AG04450 (cell line): ENCODE results near the gene BMPER. TPM values are rescaled to one million over a fixed set of nuclear protein-coding genes. Genes with fewer than 3 reads are reported as not detected.

ENCODE experiments used
- CTCF ChIA-PET: fragments of 300-600, 350-600 bp; formaldehyde crosslinking; extraction: SDS; loops from one replicate; lab custom pipeline; 2022; ENCODE audit warnings: antibody characterized with exemption, inconsistent platforms; lab: Charles Lee
- POLR2A ChIA-PET: fragments of 350-600 bp; formaldehyde crosslinking; extraction: SDS; loops from one replicate; lab custom pipeline; 2021; ENCODE audit warnings: antibody characterized with exemption, inconsistent platforms; lab: Yijun Ruan, JAX
- DNase-seq: peaks from one replicate; pipeline ENCODE4 v3.0.0-alpha.2; 2011; ENCODE audit warnings: low read depth, low spot score
- H3K27ac ChIP-seq: one replicate; pipeline ENCODE4 v1.5.1; 2012; ENCODE audit warnings: low read depth, low read length, control low read depth
- H3K27me3 ChIP-seq: one replicate; pipeline ENCODE4 v1.6.0; 2012; ENCODE audit warnings: low read length; ENCODE audit not compliant: control insufficient read depth, insufficient read depth
- H3K4me3 ChIP-seq: 2 replicates; pipeline ENCODE4 v1.5.1; 2011; ENCODE audit warnings: mild to moderate bottlenecking, low read depth, low read length, control low read depth
- H3K9me3 ChIP-seq: 2 replicates; pipeline ENCODE4 v1.5.1; 2012; ENCODE audit warnings: low read length; ENCODE audit not compliant: control insufficient read depth, insufficient read depth
- CTCF ChIP-seq: IDR thresholded peaks from 2 replicates; pipeline ENCODE4 v1.5.1; 2011; ENCODE audit warnings: low read depth, low read length, control low read depth, inconsistent platforms
- polyA plus RNA-seq: library from polyadenylated mRNA; depleted of rRNA; stranded (reverse); fragments of >200 nt; gene quantifications from 2 replicates; pipeline ENCODE4 v1.2.3, GENCODE V29; 2011

The BMPER gene
- polyA plus RNA-seq, 1 experiment: 1.1 TPM

GRCh38 chr7:33939121-33939520 lies 33.8 kb downstream of the BMPER start:
- CTCF ChIA-PET: no interaction called here
- H3K9me3 ChIP-seq: no peaks in the 10 kb centered on the region

GRCh38 chr7:33940503-33940902 lies 35.2 kb downstream of the BMPER start:
- no peak overlapping the region for H3K4me3 ChIP-seq
- no peak overlapping the region for H3K27ac ChIP-seq
- ChIA-PET POLR2A (no interaction called here), CTCF (interaction anchor here (1.0 kb wide), 1 partner anchor 10 kb away, joined by 3 read pairs; no protein-coding TSS in a partner anchor)
- no peaks in the 10 kb centered on the region for H3K27me3 ChIP-seq
- no peaks in the 10 kb centered on the region for H3K9me3 ChIP-seq
- DNase-seq: no peak
- no peak for TF ChIP-seq CTCF

More at GRCh38 chr7:33939121-33939520, 33.8 kb downstream of the BMPER start:
- Histone ChIP-seq H3K4me3 (no peak overlapping the region), H3K27ac (no peak overlapping the region), H3K27me3 (no peaks in the 10 kb centered on the region)
- POLR2A ChIA-PET: no interaction called here
- no peak for DNase-seq
- no peak for TF ChIP-seq CTCF

GRCh38 chr7:33941418-33941817 lies 36.1 kb downstream of the BMPER start:
- H3K27me3 ChIP-seq: no peaks in the 10 kb centered on the region
- no peak overlapping the region for H3K4me3 ChIP-seq
- H3K9me3 ChIP-seq: no peaks in the 10 kb centered on the region
- CTCF ChIA-PET: interaction anchor here (1.0 to 1.9 kb wide), 3 partner anchors 9 to 183 kb away, joined by 3 to 15 read pairs (median 3); no protein-coding TSS in a partner anchor
- POLR2A ChIA-PET: no interaction called here
- no peak for TF ChIP-seq CTCF
- H3K27ac ChIP-seq: no peak overlapping the region
- DNase-seq: no peak

GRCh38 chr7:33946094-33946699 lies 40.9 kb downstream of the BMPER start:
- Histone ChIP-seq H3K27ac (no peak overlapping the region), H3K4me3 (no peak overlapping the region), H3K27me3 (no peaks in the 10 kb centered on the region), H3K9me3 (no peaks in the 10 kb centered on the region)
- POLR2A ChIA-PET: no interaction called here
- no peak for TF ChIP-seq CTCF
- CTCF ChIA-PET: interaction anchor here (1.7 kb wide), 1 partner anchor 13 kb away, joined by 7 read pairs; no protein-coding TSS in a partner anchor
- no peak for DNase-seq

- ChIA-PET POLR2A (no interaction called here), CTCF (interaction anchor here (4.9 kb wide), 1 partner anchor 17 kb away, joined by 38 read pairs; no protein-coding TSS in a partner anchor)
- Histone ChIP-seq H3K27me3 (no peaks in the 10 kb centered on the region), H3K9me3 (no peaks in the 10 kb centered on the region), H3K4me3 (no peak overlapping the region), H3K27ac (no peak overlapping the region)
- TF ChIP-seq CTCF: no peak
- DNase-seq: no peak
These were observed 44.8 kb downstream of the BMPER start for GRCh38 chr7:33950047-33950714.
